Nephron progenitor cell (in vitro differentiated cells): Measurements from ENCODE around the gene SIN3A.

Experiments used
- DNase-seq: peaks from one replicate; pipeline ENCODE4 v3.0.0; 2021
- H3K27ac Mint-ChIP-seq: 2 replicates; pipeline ENCODE4 v1.8.0; 2021; ENCODE audit warnings: mild to moderate bottlenecking, moderate library complexity, mixed read lengths
- H3K27me3 Mint-ChIP-seq: 2 replicates; pipeline ENCODE4 v1.8.0; 2021; ENCODE audit warnings: mild to moderate bottlenecking, low read depth, mixed read lengths; ENCODE audit not compliant: poor library complexity
- H3K36me3 Mint-ChIP-seq: 2 replicates; pipeline ENCODE4 v1.8.0; 2021; ENCODE audit warnings: low read depth, mixed read lengths
- H3K4me1 Mint-ChIP-seq: 2 replicates; pipeline ENCODE4 v1.8.0; 2021; ENCODE audit warnings: mixed read lengths
- H3K4me3 Mint-ChIP-seq: 2 replicates; pipeline ENCODE4 v1.8.0; 2021; ENCODE audit warnings: mild to moderate bottlenecking, moderate library complexity, mixed read lengths
- H3K9me3 Mint-ChIP-seq: 2 replicates; pipeline ENCODE4 v1.8.0; 2021; ENCODE audit warnings: mild to moderate bottlenecking, moderate library complexity, mixed read lengths
- TF ChIP-seq, protein P1 (sequence below): fragments of 200-600 bp; sonication (generic); IDR thresholded peaks from 2 replicates; pipeline ENCODE4 v1.5.0; 2021; ENCODE audit warnings: antibody characterized with exemption

The SIN3A gene

DNA sequence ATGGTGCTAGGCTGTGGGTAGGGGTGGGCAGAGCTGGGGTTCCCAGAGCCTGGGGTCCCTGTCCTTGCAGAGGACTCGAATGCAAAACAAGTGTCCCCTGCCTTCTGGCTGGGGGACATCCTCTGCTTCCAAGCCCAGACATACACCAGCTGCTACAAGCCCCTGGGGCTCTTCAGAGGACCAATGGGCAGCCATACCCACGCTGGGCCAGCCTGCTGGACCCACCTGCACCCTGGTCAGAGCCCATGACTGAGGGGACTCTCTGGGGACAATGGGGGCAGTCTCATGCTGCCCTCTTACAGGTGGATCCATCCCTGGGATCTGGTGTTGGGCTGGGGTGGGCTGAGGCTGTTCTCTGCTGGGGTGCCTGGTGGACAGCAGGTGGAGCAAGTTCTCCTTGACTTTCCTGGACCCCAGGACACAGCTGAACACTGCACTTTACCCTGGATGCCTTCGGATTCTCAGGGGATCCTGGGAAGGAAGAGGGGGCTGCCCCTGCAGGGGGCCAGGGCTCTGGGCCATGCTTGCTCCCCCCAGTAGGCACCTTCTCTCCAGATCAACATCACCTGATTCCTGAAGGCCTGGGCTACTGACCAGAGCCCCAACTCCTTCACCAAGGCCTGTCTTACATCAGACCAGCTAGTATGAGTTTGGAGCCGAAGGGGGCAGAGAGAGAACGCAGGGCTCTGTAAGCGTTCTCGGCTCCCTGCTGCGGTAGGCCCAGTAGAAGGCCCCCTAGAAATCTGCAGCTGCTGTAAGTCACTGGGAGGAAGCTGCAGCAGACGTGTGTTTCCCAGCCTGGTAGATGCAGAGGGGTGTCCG is 122.8 kb downstream of the SIN3A start:
- Mint-ChIP-seq H3K4me1 (no peaks in the 10 kb centered on the region), H3K36me3 (no peaks in the 10 kb centered on the region), H3K27me3 (peaks cover 13% of the 10 kb centered on the region), H3K9me3 (no peaks in the 10 kb centered on the region), H3K27ac (no peak overlapping the region), H3K4me3 (no peak overlapping the region)
- DNase-seq = no peak
- TF ChIP-seq, protein P1, sequence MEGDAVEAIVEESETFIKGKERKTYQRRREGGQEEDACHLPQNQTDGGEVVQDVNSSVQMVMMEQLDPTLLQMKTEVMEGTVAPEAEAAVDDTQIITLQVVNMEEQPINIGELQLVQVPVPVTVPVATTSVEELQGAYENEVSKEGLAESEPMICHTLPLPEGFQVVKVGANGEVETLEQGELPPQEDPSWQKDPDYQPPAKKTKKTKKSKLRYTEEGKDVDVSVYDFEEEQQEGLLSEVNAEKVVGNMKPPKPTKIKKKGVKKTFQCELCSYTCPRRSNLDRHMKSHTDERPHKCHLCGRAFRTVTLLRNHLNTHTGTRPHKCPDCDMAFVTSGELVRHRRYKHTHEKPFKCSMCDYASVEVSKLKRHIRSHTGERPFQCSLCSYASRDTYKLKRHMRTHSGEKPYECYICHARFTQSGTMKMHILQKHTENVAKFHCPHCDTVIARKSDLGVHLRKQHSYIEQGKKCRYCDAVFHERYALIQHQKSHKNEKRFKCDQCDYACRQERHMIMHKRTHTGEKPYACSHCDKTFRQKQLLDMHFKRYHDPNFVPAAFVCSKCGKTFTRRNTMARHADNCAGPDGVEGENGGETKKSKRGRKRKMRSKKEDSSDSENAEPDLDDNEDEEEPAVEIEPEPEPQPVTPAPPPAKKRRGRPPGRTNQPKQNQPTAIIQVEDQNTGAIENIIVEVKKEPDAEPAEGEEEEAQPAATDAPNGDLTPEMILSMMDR = no peak

DNA sequence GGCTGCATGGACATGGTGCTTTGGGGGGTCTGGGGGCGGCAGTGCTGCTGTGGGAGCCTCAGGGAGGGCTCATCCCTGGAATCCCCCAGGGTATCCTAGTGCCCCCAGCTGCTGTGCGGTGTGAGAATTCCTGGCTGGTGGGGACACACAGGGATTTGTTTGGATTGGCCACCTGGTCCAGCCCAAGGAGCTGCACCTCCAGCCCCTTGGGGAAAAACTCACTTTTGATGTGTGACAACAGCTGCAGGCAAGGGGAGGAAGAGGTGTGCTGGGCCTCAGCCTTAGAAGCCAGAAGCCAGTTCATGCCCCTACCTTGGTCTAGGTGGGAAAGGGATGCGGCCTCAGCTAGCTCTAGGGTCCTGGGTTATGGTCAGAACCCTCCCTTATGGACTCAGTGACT is 124.0 kb downstream of the SIN3A start:
- no peak overlapping the region for H3K27ac Mint-ChIP-seq
- TF ChIP-seq, protein P1 = no peak
- H3K9me3 Mint-ChIP-seq = no peaks in the 10 kb centered on the region
- peaks cover 20% of the 10 kb centered on the region for H3K27me3 Mint-ChIP-seq
- no peak for DNase-seq
- no peak overlapping the region for H3K4me3 Mint-ChIP-seq
- H3K36me3 Mint-ChIP-seq = no peaks in the 10 kb centered on the region
- no peaks in the 10 kb centered on the region for H3K4me1 Mint-ChIP-seq

DNA sequence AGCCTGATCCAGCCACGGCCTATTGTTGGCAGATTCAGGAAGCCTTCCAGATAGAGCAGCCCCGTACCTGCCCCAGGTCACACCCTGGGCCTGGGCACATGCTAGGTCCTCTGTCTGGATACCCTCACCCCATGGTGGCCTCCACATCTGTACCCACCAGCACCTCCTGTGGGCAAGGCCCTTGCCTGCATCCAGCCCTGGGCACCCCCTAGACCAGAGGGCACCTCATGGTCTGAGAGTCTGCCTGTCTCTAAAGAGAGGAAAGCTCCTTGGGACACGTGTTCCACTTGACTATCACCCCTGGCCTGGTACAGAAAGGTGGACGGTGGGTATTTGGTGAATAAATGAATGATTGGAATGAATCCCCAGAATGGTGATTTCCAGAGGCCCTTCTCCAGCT is 124.5 kb downstream of the SIN3A start:
- Mint-ChIP-seq H3K27me3 (peaks cover 20% of the 10 kb centered on the region), H3K36me3 (no peaks in the 10 kb centered on the region), H3K4me1 (no peaks in the 10 kb centered on the region)

DNA sequence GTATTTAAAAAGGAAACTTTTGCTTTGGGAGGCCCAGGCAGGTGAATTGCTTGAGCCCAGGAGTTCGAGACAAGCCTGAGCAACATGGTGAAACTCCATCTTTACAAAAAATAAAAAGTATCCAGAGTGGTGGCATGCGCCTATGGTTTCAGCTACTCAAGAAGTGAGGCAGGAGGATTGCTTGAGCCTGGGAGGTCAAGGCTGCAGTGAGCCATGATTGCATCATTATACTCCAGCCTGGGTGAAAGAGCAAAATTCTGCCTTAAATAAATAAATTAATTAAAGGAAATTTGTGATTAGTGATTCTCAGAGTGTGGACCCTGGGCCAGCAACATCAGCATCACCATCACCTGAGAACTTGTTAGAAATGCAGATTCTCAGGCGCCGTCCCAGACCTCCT is 125.6 kb downstream of the SIN3A start:
- TF ChIP-seq, protein P1 = no peak
- Mint-ChIP-seq H3K27ac (no peak overlapping the region), H3K9me3 (peaks cover 4% of the 10 kb centered on the region), H3K36me3 (no peaks in the 10 kb centered on the region), H3K4me3 (no peak overlapping the region), H3K4me1 (no peaks in the 10 kb centered on the region), H3K27me3 (peaks cover 25% of the 10 kb centered on the region)
- no peak for DNase-seq

More for the DNA sequence above, 124.5 kb downstream of the SIN3A start:
- TF ChIP-seq, protein P1 = no peak
- H3K4me3 Mint-ChIP-seq = no peak overlapping the region
- DNase-seq = no peak
- no peaks in the 10 kb centered on the region for H3K9me3 Mint-ChIP-seq
- no peak overlapping the region for H3K27ac Mint-ChIP-seq

DNA sequence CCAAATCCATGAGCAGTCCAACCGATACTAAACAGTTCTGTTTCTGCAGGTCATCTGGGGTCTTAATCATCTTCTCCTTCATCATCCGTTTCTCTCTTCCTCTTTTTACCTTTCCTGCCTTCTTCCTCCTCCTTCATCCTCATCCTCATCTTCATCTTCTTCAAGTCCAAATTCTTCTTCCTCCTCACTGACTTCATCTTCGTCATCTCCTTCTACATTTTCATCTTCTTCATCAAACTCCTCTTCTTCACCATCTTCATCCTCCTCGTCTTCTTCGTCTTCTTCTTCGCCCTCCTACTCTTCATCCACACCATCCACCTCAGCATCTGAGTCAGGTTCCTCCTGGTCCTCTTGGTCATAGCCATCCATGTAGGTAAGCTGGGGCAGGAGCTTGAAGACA is 129.8 kb downstream of the SIN3A start:
- no peaks in the 10 kb centered on the region for H3K36me3 Mint-ChIP-seq
- peaks cover 4% of the 10 kb centered on the region for H3K9me3 Mint-ChIP-seq
- no peaks in the 10 kb centered on the region for H3K4me1 Mint-ChIP-seq

More for the DNA sequence above, 129.8 kb downstream of the SIN3A start:
- Mint-ChIP-seq H3K27me3 (peaks cover 28% of the 10 kb centered on the region), H3K4me3 (no peak overlapping the region), H3K27ac (no peak overlapping the region)
- TF ChIP-seq, protein P1 = no peak
- DNase-seq = no peak
